ENCODE results near the gene RPAIN. TPM values are rescaled to one million over a fixed set of nuclear protein-coding genes. Genes with fewer than 3 reads are reported as not detected.
A peak's percentile ranks its signal among the peaks of the same experiment; 100 is the strongest.
"Not testable (repeated sequence)": the region's sequence is repeated elsewhere in the genome, so short reads cannot be mapped to it uniquely, and the experiment has no call there.

RPAIN gene
- total RNA-seq, 1 donor from 2014 or later, result 48.4 TPM

DNA sequence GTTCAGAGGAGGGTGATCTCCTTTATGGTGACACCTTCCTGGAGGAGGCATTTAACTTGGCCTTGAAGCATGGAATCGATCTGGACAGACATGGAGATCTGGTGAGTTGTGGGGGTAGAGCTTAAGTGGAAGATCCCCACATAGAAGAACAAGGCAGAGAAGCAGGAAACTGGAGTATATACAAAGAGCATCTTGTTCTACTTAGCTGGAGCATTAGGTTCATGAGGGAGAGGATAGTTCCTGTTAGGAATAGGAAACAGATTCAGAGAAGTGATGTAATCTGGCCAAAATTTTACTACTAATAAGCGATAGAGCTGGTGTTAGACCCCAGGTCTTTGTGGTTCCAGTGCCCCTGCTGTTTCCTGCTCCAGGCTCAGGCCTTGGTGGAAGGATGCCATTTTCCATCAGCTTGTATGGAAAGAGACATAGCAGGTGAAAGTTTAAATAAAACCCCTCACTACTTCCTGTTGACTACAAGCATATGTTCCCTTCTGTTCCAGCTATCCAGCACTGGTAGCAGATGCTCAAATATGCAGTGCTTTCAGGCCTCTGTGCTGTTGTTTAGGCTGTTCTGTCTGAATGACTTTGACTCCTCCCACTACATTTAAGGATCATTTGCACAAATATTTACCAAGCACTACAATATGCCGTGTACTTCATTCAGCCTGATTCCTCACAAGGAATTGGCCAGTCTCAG lies 9.4 kb downstream of the RPAIN start:
- no peak for DNase-seq (ENCODE audit: low read depth, low spot score)

DNA sequence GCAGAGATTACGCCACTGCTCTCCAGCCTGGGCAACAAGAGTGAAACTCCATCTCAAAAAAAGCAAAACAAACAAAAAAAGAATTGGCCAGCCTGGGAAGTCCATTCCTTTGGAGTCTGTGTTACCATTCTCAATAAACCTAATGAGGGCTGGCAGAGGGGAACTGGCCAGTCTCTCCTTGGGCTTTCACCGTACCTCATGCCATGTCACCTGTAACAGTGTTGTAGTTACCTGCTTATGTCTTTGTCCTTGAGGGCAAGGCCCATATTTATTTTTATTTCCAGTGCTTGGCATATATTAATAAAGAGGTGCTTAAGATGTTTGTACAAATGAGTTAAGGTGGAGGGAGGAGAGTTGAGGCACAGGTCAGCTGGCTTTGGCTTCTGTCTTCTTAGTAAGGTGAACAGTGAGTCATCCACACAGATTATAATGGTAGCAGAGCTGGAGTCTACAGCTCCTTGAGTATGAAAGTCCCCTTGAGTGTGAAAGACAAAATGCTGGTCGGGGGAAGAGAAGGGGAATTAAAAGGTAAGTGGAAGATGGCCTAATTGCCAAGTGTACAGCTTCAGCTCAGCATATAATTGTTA lies 10.5 kb downstream of the RPAIN start:
- DNase-seq (ENCODE audit: low read depth, low spot score), result no peak

- DNase-seq (ENCODE audit: low read depth, low spot score), result not testable (repeated sequence)
Observed at GRCh38 chr17:5431234-5431633, 11.3 kb downstream of the RPAIN start.

DNA sequence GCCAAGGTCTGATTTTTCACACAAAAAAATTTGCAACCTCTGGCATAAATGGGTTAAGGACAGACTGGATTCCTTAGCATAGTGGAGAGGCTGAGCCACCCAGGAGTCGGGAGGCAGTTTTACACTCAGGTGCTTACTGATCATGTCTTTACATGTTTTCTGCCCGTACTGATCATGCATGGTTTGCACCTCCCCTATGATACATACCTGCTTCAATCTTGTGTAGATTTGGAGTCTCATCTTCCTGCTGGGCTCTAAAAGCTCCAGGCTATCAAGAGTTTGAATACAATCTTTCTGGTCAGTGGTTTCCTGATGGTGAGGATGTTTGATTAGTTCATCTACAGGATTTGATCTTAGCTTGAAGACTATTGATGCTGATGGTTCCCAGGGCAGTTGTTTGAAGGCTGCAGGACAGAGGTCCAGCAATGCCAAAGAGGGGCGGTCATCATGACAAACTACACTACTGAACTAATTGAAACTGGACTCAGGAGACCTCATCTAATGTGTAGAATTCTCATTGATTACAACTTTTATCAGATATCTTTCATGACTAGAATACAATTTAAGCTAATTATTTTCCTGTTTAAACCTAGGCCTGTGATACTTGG lies 12.1 kb downstream of the RPAIN start:
- no peak for DNase-seq (ENCODE audit: low read depth, low spot score)

DNA sequence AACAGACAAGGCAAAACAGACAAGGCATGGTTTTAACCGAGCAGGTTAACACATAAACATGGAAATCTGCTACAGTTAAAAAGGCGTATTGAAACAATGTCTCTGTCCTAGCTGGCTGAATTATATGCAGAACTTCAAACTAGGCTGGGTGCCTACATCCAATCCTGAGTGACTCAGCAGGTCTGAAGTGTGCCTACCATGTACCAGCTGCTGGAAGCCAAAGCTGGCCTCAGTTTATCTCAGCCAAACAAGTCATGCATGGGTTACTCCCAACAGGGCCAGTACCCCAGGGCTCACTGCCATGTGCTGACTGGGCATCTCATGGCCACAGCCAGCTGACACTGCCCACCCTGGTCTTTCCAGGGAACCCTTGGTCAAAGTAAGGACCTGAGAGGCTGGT lies 15.0 kb downstream of the RPAIN start:
- no peak for DNase-seq (ENCODE audit: low read depth, low spot score)

- not testable (repeated sequence) for DNase-seq (ENCODE audit: low read depth, low spot score)
Observed at GRCh38 chr17:5435781-5436315, 15.9 kb downstream of the RPAIN start.

GRCh38 chr17:5437721-5438317 lies 17.8 kb downstream of the RPAIN start:
- DNase-seq (ENCODE audit: low read depth, low spot score), result no peak

DNA sequence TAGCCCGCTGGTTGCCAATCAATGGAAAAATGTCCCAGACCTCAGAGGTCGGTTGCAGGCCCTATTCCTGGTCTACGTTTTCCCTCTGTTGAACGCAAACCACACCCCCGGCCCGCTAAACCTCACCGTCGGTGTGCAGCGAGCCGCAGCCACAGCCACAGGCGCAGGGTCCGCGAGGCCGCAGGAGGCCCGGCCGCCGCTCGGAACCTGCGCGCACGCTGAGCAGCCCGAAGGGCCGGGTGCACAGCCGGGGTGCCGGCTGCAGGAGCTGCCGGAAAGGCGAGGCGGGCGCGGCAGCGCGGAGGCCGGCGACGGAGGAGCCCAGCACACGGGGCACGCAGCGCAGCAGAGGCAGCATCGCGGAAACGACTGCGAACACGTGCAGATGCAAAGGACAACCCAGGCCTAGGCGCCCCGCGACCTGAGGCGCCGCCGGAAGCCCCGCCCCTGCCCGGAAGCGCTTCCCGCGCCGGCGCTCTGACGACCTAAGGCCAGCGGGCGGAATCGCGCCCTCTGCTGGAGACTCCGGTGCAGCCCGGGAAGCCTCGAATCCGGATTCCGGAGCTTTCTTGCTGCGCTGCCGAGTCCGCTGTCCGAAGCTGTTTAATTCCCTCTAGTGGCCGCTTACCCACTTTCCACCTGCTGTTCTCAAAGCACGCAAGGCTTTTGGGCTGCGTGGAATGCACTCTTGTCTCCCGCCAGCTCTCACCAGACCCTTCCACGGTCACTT lies 18.9 kb downstream of the RPAIN start, which contains the start of gene C1QBP:
Gene C1QBP (minus strand): TSS at position 440 of the 730 bp plus-strand sequence. CDS start 82 bp downstream, at position 358.
- DNase-seq (ENCODE audit: low read depth, low spot score), result peak; percentile 72

- DNase-seq (ENCODE audit: low read depth, low spot score), result no peak
Observed at GRCh38 chr17:5439446-5439764, 19.4 kb downstream of the RPAIN start.

GRCh38 chr17:5443728-5444127 lies 23.7 kb downstream of the RPAIN start:
- DNase-seq (ENCODE audit: low read depth, low spot score), result no peak

- no peak for DNase-seq (ENCODE audit: low read depth, low spot score)
Observed at GRCh38 chr17:5444209-5444608, 24.2 kb downstream of the RPAIN start.

- no peak for DNase-seq (ENCODE audit: low read depth, low spot score)
Observed at GRCh38 chr17:5446786-5447185, 26.8 kb downstream of the RPAIN start.

- no peak for DNase-seq (ENCODE audit: low read depth, low spot score)
Observed at GRCh38 chr17:5464717-5465507, 44.9 kb downstream of the RPAIN start.

DNA sequence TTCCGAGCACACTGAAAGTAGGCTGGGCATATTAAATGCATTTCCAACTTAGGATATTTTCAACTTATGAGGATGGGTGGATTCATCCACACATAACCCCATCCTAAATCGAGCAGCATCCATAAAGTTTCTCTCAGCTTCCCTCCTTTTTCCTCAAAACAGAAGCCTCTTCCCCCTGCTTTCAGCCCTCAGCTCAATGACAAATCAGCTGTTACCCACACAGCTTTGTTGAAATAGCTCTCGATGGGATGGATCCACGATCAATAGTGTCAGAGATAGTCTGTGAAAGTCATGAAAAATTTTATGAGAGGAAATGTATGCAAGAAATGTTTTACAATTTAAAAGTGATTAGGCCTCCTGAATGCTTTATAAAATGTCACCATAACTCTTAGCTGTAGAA lies 46.3 kb downstream of the RPAIN start:
- no peak for DNase-seq (ENCODE audit: low read depth, low spot score)

- DNase-seq (ENCODE audit: low read depth, low spot score), result no peak
Observed at GRCh38 chr17:5467416-5467815, 47.4 kb downstream of the RPAIN start.

GRCh38 chr17:5468075-5468473 lies 48.1 kb downstream of the RPAIN start:
- no peak for DNase-seq (ENCODE audit: low read depth, low spot score)

- no peak for DNase-seq (ENCODE audit: low read depth, low spot score)
Observed at GRCh38 chr17:5472511-5472910, 52.5 kb downstream of the RPAIN start.

DNA sequence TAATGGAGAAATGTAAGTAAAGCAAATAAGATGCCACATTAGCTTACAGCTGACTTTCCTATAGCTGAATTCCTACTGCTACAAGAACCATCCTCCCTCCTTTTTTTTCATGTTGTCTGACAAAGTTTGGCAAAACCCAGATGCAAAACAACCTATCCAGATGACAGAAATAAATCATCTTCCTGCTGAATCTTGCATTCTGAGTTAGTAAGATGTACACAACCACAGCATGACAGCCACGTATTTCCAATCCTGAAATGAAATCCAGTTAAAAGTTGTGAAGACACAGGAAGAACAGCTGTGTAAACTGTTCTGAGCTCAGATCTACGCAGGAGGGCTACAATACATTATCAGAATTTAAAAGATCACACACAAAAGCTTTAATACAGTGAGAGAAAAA lies 53.9 kb downstream of the RPAIN start:
- DNase-seq (ENCODE audit: low read depth, low spot score), result no peak

DNA sequence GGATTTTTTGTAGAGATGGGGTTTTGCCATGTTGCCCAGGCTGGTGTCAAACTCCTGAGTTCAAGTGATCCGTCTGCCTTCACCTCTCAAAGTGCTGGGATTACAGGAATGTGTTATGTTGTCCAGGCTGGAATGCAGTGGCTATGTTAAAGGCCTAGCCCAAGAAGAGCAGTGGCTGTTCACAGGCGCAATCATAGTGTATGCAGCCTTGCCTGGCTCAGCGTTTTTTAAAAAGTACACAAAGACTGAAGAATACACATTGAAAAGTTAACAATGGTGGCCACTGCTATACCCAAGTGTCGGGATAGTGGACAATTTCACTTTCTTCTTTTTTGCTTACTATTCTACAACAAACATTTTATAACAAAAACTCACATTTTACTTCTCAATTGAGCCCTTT lies 59.0 kb downstream of the RPAIN start:
- no peak for DNase-seq (ENCODE audit: low read depth, low spot score)

DNA sequence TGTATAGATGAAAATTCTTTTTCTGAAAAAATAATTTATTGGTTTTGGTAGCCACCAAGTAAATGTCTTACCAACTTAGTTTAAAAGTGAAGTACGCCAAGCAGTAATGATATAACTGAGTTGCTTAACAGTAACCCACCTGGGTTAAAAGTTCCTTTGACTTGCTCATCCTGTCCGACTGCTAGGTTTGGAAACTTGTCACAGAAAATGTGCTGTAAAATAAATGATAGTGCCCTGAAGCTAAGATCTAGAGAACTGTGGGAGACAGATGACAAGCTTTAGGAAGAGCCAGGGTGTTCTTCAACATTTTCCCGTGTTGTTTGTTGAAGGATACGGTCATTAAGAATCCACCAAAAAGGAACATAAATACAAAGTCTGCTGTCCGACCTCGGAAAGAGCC lies 61.0 kb downstream of the RPAIN start:
- no peak for DNase-seq (ENCODE audit: low read depth, low spot score)

DNA sequence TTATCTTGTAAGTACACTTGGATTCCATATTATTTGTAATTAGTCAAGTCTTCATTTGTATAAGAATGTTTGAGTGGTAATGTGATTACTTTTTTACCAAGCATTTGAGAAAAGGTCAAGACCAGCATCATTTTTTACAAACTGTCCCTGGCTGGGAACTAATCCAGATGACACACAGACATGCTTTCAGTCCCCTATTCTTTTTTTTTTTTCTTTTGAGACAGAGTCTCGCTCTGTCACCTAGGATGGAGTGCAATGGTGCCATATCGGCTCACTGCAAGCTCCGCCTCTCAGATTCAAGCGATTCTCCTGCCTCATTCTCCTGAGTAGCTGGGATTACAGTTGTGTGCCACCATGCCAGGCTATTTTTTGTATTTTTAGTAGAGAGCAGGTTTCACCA lies 61.5 kb downstream of the RPAIN start:
- no peak for DNase-seq (ENCODE audit: low read depth, low spot score)

All from pulmonary artery endothelial cell (primary cell).